H1 (cell line): Measurements from ENCODE around the gene PAQR5. TPM values are rescaled to one million over a fixed set of nuclear protein-coding genes. Genes with fewer than 3 reads are reported as not detected.

Source experiments
- ATF2 ChIP-seq: IDR thresholded peaks from 2 replicates; pipeline ENCODE4 v1.6.1; 2012; ENCODE audit warnings: low read length, inconsistent platforms
- CHD1 ChIP-seq: IDR thresholded peaks from 2 replicates; pipeline ENCODE4 v1.6.1; 2012; ENCODE audit warnings: low read depth, low read length, improper control_type of control experiment
- EGR1 ChIP-seq: IDR thresholded peaks from 2 replicates; pipeline ENCODE4 v1.6.1; 2011; ENCODE audit warnings: low read depth, low read length, borderline replicate concordance
- JUN ChIP-seq: IDR thresholded peaks from 2 replicates; pipeline ENCODE4 v1.6.1; 2011; ENCODE audit warnings: low read depth, mild to moderate bottlenecking, improper control_type of control experiment, low read length
- KDM4A ChIP-seq: IDR thresholded peaks from one replicate; pipeline ENCODE4 v1.7.1; 2012; ENCODE audit warnings: low read depth, mild to moderate bottlenecking, moderate library complexity, low read length, inconsistent platforms; ENCODE audit not compliant: severe bottlenecking
- RBBP5 ChIP-seq: IDR thresholded peaks from 2 replicates; pipeline ENCODE4 v1.7.1; 2012; ENCODE audit warnings: low read depth, mild to moderate bottlenecking, inconsistent platforms, low read length, moderate library complexity, borderline replicate concordance
- SIN3A ChIP-seq, 2 experiments: IDR thresholded peaks in 1 of 2; conservative IDR thresholded peaks in 1 of 2; 2 replicates each; pipeline ENCODE4 v1.6.1; 2011 to 2012; ENCODE audit warnings: low read length in 2 of 2, improper control_type of control experiment in 1 of 2, low read depth in 1 of 2, mild to moderate bottlenecking in 1 of 2
- SP2 ChIP-seq: IDR thresholded peaks from 2 replicates; pipeline ENCODE4 v1.6.1; 2012; ENCODE audit warnings: mild to moderate bottlenecking, low read length, inconsistent platforms
- SRF ChIP-seq: IDR thresholded peaks from 2 replicates; pipeline ENCODE4 v1.6.1; 2011; ENCODE audit warnings: mild to moderate bottlenecking, low read depth, low read length, moderate library complexity
- TAF1 ChIP-seq: IDR thresholded peaks from 2 replicates; pipeline ENCODE4 v1.6.1; 2011; ENCODE audit warnings: mild to moderate bottlenecking, low read depth, low read length
- TAF7 ChIP-seq: optimal IDR thresholded peaks from 2 replicates; pipeline ENCODE3; 2011; ENCODE audit warnings: low read depth, mild to moderate bottlenecking, inconsistent platforms, low read length, moderate library complexity, borderline replicate concordance
- polyA plus RNA-seq, 7 experiments: library from polyadenylated mRNA; depleted of rRNA in 3 of 7; stranded (reverse) in 5 of 7; unstranded in 2 of 7; fragments of >200 nt in 5 of 7; fragments of 200-250 nt in 2 of 7; gene quantifications; 1 replicate in 5 of 7; 2 replicates in 1 of 7; 4 replicates in 1 of 7; pipeline versions ENCODE4 v1.2.1 to v1.2.3, GENCODE V29; 2011 to 2013; ENCODE audit warnings: missing spikeins in 2 of 7, mixed read lengths in 2 of 7
- total RNA-seq: library from RNA; stranded (reverse); fragmentation: NEBNext Ultra II Directional; extraction: Animal tissue kit (Norgen Biotek cat#: 25700); gene quantifications from 2 replicates; pipeline ENCODE4 v1.2.1, GENCODE V29; 2021

Gene PAQR5
- total and polyA plus RNA-seq, 2 of the 8 experiments (the other 6 are each of a cell fraction or from before 2014, with no cell fraction given): 8.7 to 18.1 TPM

DNA sequence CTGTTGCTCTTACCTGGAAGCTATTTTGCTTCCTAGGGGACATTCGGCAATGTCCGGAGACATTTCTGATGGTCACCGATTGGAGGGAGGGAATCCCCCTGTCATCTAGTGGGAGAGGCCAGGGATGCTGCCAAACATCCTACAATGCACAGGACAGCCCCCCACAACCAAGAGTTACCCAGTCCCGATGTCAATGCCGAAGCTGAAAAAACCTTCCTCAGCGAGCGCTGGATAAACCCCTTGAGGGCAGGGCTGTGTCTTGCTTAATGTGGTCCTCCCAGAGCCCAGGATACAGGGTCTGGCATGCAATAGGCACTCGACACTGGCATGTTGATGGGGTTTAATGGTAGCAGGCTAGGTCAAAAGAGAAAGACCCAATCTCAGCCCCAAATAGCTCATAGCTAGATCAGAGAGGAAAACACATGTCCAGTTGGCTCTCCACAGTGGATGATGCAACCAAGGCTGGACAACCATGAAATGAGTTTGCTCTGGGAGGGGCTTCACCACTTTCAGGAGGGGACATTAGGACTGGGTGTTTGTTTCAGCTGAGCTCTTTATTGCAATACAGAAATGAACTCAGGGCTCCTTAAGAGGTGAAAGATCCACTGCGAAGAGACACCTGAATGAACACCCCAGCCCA lies 16.5 kb upstream of the PAQR5 start (continued):
- TF ChIP-seq JUN: no peak
- no peak for TF ChIP-seq TAF7
- no peak for TF ChIP-seq CHD1
- no peak for TF ChIP-seq EGR1
- TF ChIP-seq SIN3A (conservative IDR thresholded peaks at IDR 0.05 in 1 of 2, IDR thresholded peaks at IDR 0.05 in 1 of 2; ENCODE audit: low read depth in 1 of 2, low read length in 2 of 2): no peak
- TF ChIP-seq SRF: no peak
- TF ChIP-seq ATF2: no peak
- no peak for TF ChIP-seq TAF1
- TF ChIP-seq RBBP5: no peak
- TF ChIP-seq KDM4A: no peak
- TF ChIP-seq SP2: no peak
